Omental fat pad (tissue), 4 donors: ENCODE results near the gene INSYN2B. TPM values are rescaled to one million over a fixed set of nuclear protein-coding genes. Genes with fewer than 3 reads are reported as not detected.
"Not testable (repeated sequence)": the region's sequence is repeated elsewhere in the genome, so short reads cannot be mapped to it uniquely, and the experiment has no call there.

Experiments used
- ATAC-seq: fragments of 150-250 bp; one replicate; pipeline ENCODE4 v1.9.1; 2016; ENCODE audit warnings: mild to moderate bottlenecking, moderate library complexity; ENCODE audit not compliant: low FRiP score
- DNase-seq: peaks from one replicate; pipeline ENCODE4 v3.0.0-alpha.2; 2019; ENCODE audit warnings: low spot score
- CTCF ChIP-seq, 3 donors: fragments of 450-650 bp; IDR thresholded peaks; one replicate each; pipeline ENCODE4 v1.5.1; 2016 to 2017; ENCODE audit warnings: antibody characterized with exemption in 3 of 3, mild to moderate bottlenecking in 3 of 3, moderate library complexity in 2 of 3
- total RNA-seq, 4 donors: library from RNA; depleted of rRNA; stranded (reverse); fragments of >200 nt; gene quantifications; one replicate each; pipeline ENCODE4 v1.1.0, GENCODE V29; 2016

Gene INSYN2B
- total RNA-seq, 4 donors from 2014 or later: 1.4 to 8.4 (median 5.4) TPM

GRCh38 chr5:169964246-169964645, 16.0 kb downstream of the INSYN2B start:
- DNase-seq: no peak
- ATAC-seq: no peak
- TF ChIP-seq CTCF (IDR thresholded peaks at IDR 0.05): no peak

GRCh38 chr5:169960659-169961058, 19.6 kb downstream of the INSYN2B start:
- ATAC-seq (no peak), DNase-seq (no peak)
- no peak for TF ChIP-seq CTCF (IDR thresholded peaks at IDR 0.05)

GRCh38 chr5:169958278-169958677, 22.0 kb downstream of the INSYN2B start:
- no peak for ATAC-seq
- DNase-seq: no peak
- TF ChIP-seq CTCF (IDR thresholded peaks at IDR 0.05): no peak

- ATAC-seq (no peak), DNase-seq (no peak)
- TF ChIP-seq CTCF (IDR thresholded peaks at IDR 0.05): no peak
Measured at GRCh38 chr5:169956756-169957155, 23.5 kb downstream of the INSYN2B start.

- no peak for TF ChIP-seq CTCF (IDR thresholded peaks at IDR 0.05)
- ATAC-seq: no peak
- DNase-seq: no peak
Measured at GRCh38 chr5:169956126-169956525, 24.2 kb downstream of the INSYN2B start.

- ATAC-seq: no peak
- DNase-seq: no peak
- no peak for TF ChIP-seq CTCF (IDR thresholded peaks at IDR 0.05)
Measured at GRCh38 chr5:169954786-169955185, 25.5 kb downstream of the INSYN2B start.

GRCh38 chr5:169953196-169953595, 27.1 kb downstream of the INSYN2B start:
- ATAC-seq, DNase-seq: not testable (repeated sequence)

- ATAC-seq: no peak
- DNase-seq: no peak
- no peak for TF ChIP-seq CTCF (IDR thresholded peaks at IDR 0.05)
Measured at GRCh38 chr5:169950333-169950732, 30.0 kb downstream of the INSYN2B start.
